Astrocyte (in vitro differentiated cells and primary cell): ENCODE data around the gene LIPT2. TPM values are rescaled to one million over a fixed set of nuclear protein-coding genes. Genes with fewer than 3 reads are reported as not detected.

Experiments
- DNase-seq: peaks from one replicate; pipeline ENCODE4 v3.0.0-alpha.2; 2010; ENCODE audit warnings: low read depth
- FAIRE-seq: peaks from 2 replicates; lab custom pipeline; 2011; peaks lifted over from hg19 to GRCh38; lab: Jason Lieb, UNC
- H2AFZ ChIP-seq: 2 replicates; pipeline ENCODE4 v1.6.0; 2012; ENCODE audit warnings: low read depth, low read length, inconsistent platforms
- H3K27ac ChIP-seq: 2 replicates; pipeline ENCODE4 v1.5.1; 2011; ENCODE audit warnings: low read depth, low read length, inconsistent platforms
- H3K27me3 ChIP-seq: 2 replicates; pipeline ENCODE4 v1.6.0; 2011; ENCODE audit warnings: low read length, inconsistent platforms; ENCODE audit not compliant: insufficient read depth
- H3K36me3 ChIP-seq: 2 replicates; pipeline ENCODE4 v1.5.1; 2011; ENCODE audit warnings: low read length, inconsistent platforms; ENCODE audit not compliant: insufficient read depth
- H3K4me1 ChIP-seq: 2 replicates; pipeline ENCODE4 v1.5.1; 2011; ENCODE audit warnings: low read length, inconsistent platforms; ENCODE audit not compliant: insufficient read depth
- H3K4me2 ChIP-seq: 2 replicates; pipeline ENCODE4 v1.6.0; 2012; ENCODE audit warnings: low read length, inconsistent platforms
- H3K4me3 ChIP-seq: 2 replicates; pipeline ENCODE4 v1.5.1; 2011; ENCODE audit warnings: low read depth, mild to moderate bottlenecking, low read length, inconsistent platforms; ENCODE audit not compliant: insufficient read depth
- H3K79me2 ChIP-seq: 2 replicates; pipeline ENCODE4 v1.6.0; 2012; ENCODE audit warnings: mild to moderate bottlenecking, low read length, inconsistent platforms; ENCODE audit not compliant: insufficient read depth
- H3K9ac ChIP-seq: 2 replicates; pipeline ENCODE4 v1.6.0; 2012; ENCODE audit warnings: mild to moderate bottlenecking, low read length, inconsistent platforms
- H3K9me3 ChIP-seq: 2 replicates; pipeline ENCODE4 v1.5.1; 2012; ENCODE audit warnings: low read depth, mild to moderate bottlenecking, low read length, inconsistent platforms; ENCODE audit not compliant: insufficient read depth
- H4K20me1 ChIP-seq: 2 replicates; pipeline ENCODE4 v1.6.0; 2012; ENCODE audit warnings: low read length, inconsistent platforms; ENCODE audit not compliant: insufficient read depth
- H3K27ac Mint-ChIP-seq: one replicate; pipeline ENCODE4 v1.8.0; 2021; ENCODE audit warnings: mild to moderate bottlenecking, mixed read lengths; ENCODE audit not compliant: unreplicated experiment
- H3K27me3 Mint-ChIP-seq: one replicate; pipeline ENCODE4 v1.8.0; 2021; ENCODE audit warnings: low read depth, mixed read lengths; ENCODE audit not compliant: unreplicated experiment
- H3K36me3 Mint-ChIP-seq: one replicate; pipeline ENCODE4 v1.8.0; 2021; ENCODE audit warnings: low read depth, mixed read lengths; ENCODE audit not compliant: unreplicated experiment
- H3K4me1 Mint-ChIP-seq: one replicate; pipeline ENCODE4 v1.8.0; 2021; ENCODE audit warnings: low read depth, mixed read lengths; ENCODE audit not compliant: unreplicated experiment
- H3K4me3 Mint-ChIP-seq: one replicate; pipeline ENCODE4 v1.8.0; 2021; ENCODE audit warnings: mild to moderate bottlenecking, moderate library complexity, mixed read lengths; ENCODE audit not compliant: unreplicated experiment
- H3K9me3 Mint-ChIP-seq: one replicate; pipeline ENCODE4 v1.8.0; 2021; ENCODE audit warnings: mild to moderate bottlenecking, mixed read lengths; ENCODE audit not compliant: unreplicated experiment
- EZH2 ChIP-seq: IDR thresholded peaks from 2 replicates; pipeline ENCODE4 v1.6.1; 2012; ENCODE audit warnings: mild to moderate bottlenecking, low read length, inconsistent platforms; ENCODE audit not compliant: insufficient read depth
- total RNA-seq: library from RNA; stranded (reverse); gene quantifications from 2 replicates; pipeline ENCODE4 v1.2.1, GENCODE V29; 2021
- TF ChIP-seq, protein P1 (sequence below): IDR thresholded peaks from 2 replicates; pipeline ENCODE4 v1.5.1; 2011; ENCODE audit warnings: low read depth, mild to moderate bottlenecking, inconsistent platforms, low read length, moderate library complexity; ENCODE audit not compliant: insufficient read depth

Gene LIPT2
- total RNA-seq, 1 donor from 2014 or later = 2.0 TPM

GRCh38 chr11:74443071-74443864 lies 50.3 kb downstream of the LIPT2 start:
- Histone ChIP-seq H3K79me2 (no peaks in the 10 kb centered on the region), H3K9ac (peak overlapping the region; percentile 24), H4K20me1 (no peaks in the 10 kb centered on the region), H3K4me3 (no peak overlapping the region), H3K27me3 (no peaks in the 10 kb centered on the region), H3K36me3 (no peaks in the 10 kb centered on the region), H3K4me1 (peaks cover 9% of the 10 kb centered on the region), H3K27ac (no peak overlapping the region), H3K9me3 (no peaks in the 10 kb centered on the region), H2AFZ (no peak overlapping the region), H3K4me2 (peak overlapping the region; percentile 45)
- no peak for FAIRE-seq
- Mint-ChIP-seq H3K36me3 (peaks cover 2% of the 10 kb centered on the region), H3K27me3 (peaks cover 3% of the 10 kb centered on the region), H3K9me3 (no peaks in the 10 kb centered on the region), H3K4me1 (peaks cover 3% of the 10 kb centered on the region), H3K4me3 (no peak overlapping the region), H3K27ac (no peak overlapping the region)
- TF ChIP-seq, protein P1, sequence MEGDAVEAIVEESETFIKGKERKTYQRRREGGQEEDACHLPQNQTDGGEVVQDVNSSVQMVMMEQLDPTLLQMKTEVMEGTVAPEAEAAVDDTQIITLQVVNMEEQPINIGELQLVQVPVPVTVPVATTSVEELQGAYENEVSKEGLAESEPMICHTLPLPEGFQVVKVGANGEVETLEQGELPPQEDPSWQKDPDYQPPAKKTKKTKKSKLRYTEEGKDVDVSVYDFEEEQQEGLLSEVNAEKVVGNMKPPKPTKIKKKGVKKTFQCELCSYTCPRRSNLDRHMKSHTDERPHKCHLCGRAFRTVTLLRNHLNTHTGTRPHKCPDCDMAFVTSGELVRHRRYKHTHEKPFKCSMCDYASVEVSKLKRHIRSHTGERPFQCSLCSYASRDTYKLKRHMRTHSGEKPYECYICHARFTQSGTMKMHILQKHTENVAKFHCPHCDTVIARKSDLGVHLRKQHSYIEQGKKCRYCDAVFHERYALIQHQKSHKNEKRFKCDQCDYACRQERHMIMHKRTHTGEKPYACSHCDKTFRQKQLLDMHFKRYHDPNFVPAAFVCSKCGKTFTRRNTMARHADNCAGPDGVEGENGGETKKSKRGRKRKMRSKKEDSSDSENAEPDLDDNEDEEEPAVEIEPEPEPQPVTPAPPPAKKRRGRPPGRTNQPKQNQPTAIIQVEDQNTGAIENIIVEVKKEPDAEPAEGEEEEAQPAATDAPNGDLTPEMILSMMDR = no peak
- no peak for TF ChIP-seq EZH2
- peak; percentile 25 for DNase-seq

DNA sequence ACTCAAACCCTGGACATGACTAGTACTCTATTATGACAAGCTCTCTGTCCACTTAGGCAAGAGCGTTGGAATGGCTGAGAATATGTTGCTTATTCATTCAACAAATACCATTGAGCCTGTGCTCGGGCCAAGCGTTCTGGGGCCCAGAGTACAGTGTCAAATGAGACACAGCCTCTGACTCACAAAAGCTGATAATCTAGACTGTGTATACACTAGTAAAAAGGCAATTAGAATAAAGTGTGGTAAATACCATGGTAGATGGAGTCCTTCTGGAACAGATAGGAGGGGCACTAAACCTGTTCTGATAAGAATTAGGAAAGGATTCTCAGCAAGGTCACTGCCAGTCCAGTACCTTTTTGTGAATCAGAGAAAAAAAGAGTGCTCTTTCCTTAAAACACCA lies 50.9 kb downstream of the LIPT2 start:
- peak; percentile 51 for DNase-seq
- Histone ChIP-seq H3K36me3 (no peaks in the 10 kb centered on the region), H2AFZ (no peak overlapping the region), H3K9me3 (no peaks in the 10 kb centered on the region), H3K27me3 (no peaks in the 10 kb centered on the region), H3K4me1 (peaks cover 10% of the 10 kb centered on the region), H3K4me3 (no peak overlapping the region), H4K20me1 (no peaks in the 10 kb centered on the region), H3K9ac (no peak overlapping the region), H3K27ac (no peak overlapping the region), H3K79me2 (no peaks in the 10 kb centered on the region), H3K4me2 (no peak overlapping the region)
- H3K4me1 Mint-ChIP-seq = peaks cover 4% of the 10 kb centered on the region
- FAIRE-seq = no peak
- no peak overlapping the region for H3K27ac Mint-ChIP-seq
- no peak overlapping the region for H3K4me3 Mint-ChIP-seq
- H3K36me3 Mint-ChIP-seq = peaks cover 2% of the 10 kb centered on the region
- no peak for TF ChIP-seq EZH2
- TF ChIP-seq, protein P1 = no peak
- H3K9me3 Mint-ChIP-seq = no peaks in the 10 kb centered on the region
- peaks cover 3% of the 10 kb centered on the region for H3K27me3 Mint-ChIP-seq

Other genes starting within 250 kb of the LIPT2 start
- 3.3 and 5.0 TPM in 2 replicates for gene P4HA3, start 182.1 kb downstream of the LIPT2 start, total RNA-seq
- gene PGM2L1, start 95.3 kb downstream of the LIPT2 start, total RNA-seq = 41.0 and 43.6 TPM in 2 replicates
- 0.31 and 0.59 TPM in 2 replicates for gene KCNE3, start 26.2 kb downstream of the LIPT2 start, total RNA-seq
- 6.5 and 7.5 TPM in 2 replicates for gene POLD3, start 98.9 kb upstream of the LIPT2 start, total RNA-seq
- gene CHRDL2, start 237.7 kb upstream of the LIPT2 start, total RNA-seq = not detected in 2 replicates